ENCODE data around the gene FAM83E. TPM values are rescaled to one million over a fixed set of nuclear protein-coding genes. Genes with fewer than 3 reads are reported as not detected.

Gene FAM83E
- total and polyA plus RNA-seq, 2 of the 8 experiments (the other 6 are each of a cell fraction or from before 2014, with no cell fraction given) = 1.8 to 5.3 TPM

DNA sequence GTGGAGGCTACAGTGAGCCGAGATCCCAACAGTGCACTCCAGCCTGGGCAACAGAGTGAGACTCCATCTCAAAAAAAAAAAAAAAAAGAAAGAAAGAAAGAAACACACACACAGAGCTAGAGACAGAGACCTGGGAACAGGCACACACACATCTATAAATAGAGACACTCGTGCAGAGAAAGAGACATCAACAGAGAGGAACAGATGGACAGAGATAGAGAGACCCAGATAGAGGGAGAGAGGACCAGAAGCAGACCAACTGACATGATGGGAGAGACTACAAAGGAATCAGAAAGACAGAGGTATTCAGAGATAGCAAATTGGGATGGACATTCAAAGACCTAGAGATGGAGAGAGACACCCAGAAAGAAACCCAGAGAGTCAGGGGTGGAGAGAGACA lies 33.3 kb upstream of the FAM83E start (continued):
- no peak for TF ChIP-seq SUZ12 (IDR thresholded peaks at IDR 0.05; ENCODE audit: low read length)
